Spinal cord (tissue), 10 donors: ENCODE measurements around the gene ACKR3. TPM values are rescaled to one million over a fixed set of nuclear protein-coding genes. Genes with fewer than 3 reads are reported as not detected.
A peak's percentile ranks its signal among the peaks of the same experiment; 100 is the strongest.

ENCODE experiments used
- DNase-seq, 6 donors: peaks; one replicate each; pipeline versions ENCODE4 v3.0.0 to v3.0.0-alpha.2; 2013 to 2015; ENCODE audit warnings: low spot score in 6 of 6, low read depth in 4 of 6
- H3K27ac ChIP-seq: one replicate; pipeline ENCODE4 v1.5.1; 2013; ENCODE audit warnings: low read depth, low read length, control low read depth
- H3K27me3 ChIP-seq: one replicate; pipeline ENCODE4 v1.6.1; 2013; ENCODE audit warnings: low read length; ENCODE audit not compliant: control insufficient read depth, insufficient read depth
- H3K36me3 ChIP-seq: one replicate; pipeline ENCODE4 v1.6.1; 2013; ENCODE audit warnings: low read length; ENCODE audit not compliant: control insufficient read depth, insufficient read depth
- H3K4me1 ChIP-seq: one replicate; pipeline ENCODE4 v1.6.1; 2013; ENCODE audit warnings: low read length; ENCODE audit not compliant: control insufficient read depth, insufficient read depth
- H3K4me3 ChIP-seq: one replicate; pipeline ENCODE4 v1.5.1; 2013; ENCODE audit warnings: low read depth, low read length, control low read depth
- H3K9me3 ChIP-seq: one replicate; pipeline ENCODE4 v1.6.1; 2013; ENCODE audit warnings: low read length; ENCODE audit not compliant: control insufficient read depth, insufficient read depth
- WGBS: methylation state at CpG from one replicate; pipeline ENCODE4 v1.1.5; 2013; ENCODE audit warnings: missing lambda C conversion rate; ENCODE audit not compliant: insufficient coverage; 5-methylcytosine and 5-hydroxymethylcytosine counted together
- long read RNA-seq, 4 donors: transcript quantifications; one replicate each; lab custom pipeline, GENCODE V29; 2026
- polyA plus RNA-seq, 2 donors: library from polyadenylated mRNA; unstranded; fragments of 120-200 nt; gene quantifications; one replicate each; pipeline ENCODE4 v1.2.1, GENCODE V29; 2013; ENCODE audit not compliant: insufficient read length in 2 of 2
- total RNA-seq, 2 donors: library from RNA; depleted of rRNA in 1 of 2; stranded (reverse); fragments of 120-200 nt in 1 of 2; fragments of >200 nt in 1 of 2; gene quantifications; one replicate each; pipeline versions ENCODE4 v1.2.3 to v1.2.4, GENCODE V29; 2013 to 2014
- donor health status: healthy.

ACKR3 gene
- 10 to 100 TPM; 19.7 to 52.0 TPM for total RNA-seq
- 10 to 100 TPM; 14.9 to 39.5 TPM for polyA plus RNA-seq
- long read RNA-seq, donor 1, transcript ACKR3-201 (2 exons, 2,203 nt): major isoform, 10 of 22 reads
- long read RNA-seq, donor 1, partial matches to known transcripts: 12 of 22 reads
- long read RNA-seq, donor 1, other reads (novel, unspliced or antisense): 0 of 22 reads
- long read RNA-seq, donor 2, partial matches to known transcripts: 0 of 1 reads
- long read RNA-seq, donor 2, other reads (novel, unspliced or antisense): 0 of 1 reads
- long read RNA-seq, donor 3, partial matches to known transcripts: 0 of 3 reads
- long read RNA-seq, donor 3, other reads (novel, unspliced or antisense): 0 of 3 reads
- long read RNA-seq, donor 4, transcript ACKR3-201 (2 exons, 2,203 nt): major isoform, 9 of 9 reads
- long read RNA-seq, donor 4, partial matches to known transcripts: 0 of 9 reads
- long read RNA-seq, donor 4, other reads (novel, unspliced or antisense): 0 of 9 reads

DNA sequence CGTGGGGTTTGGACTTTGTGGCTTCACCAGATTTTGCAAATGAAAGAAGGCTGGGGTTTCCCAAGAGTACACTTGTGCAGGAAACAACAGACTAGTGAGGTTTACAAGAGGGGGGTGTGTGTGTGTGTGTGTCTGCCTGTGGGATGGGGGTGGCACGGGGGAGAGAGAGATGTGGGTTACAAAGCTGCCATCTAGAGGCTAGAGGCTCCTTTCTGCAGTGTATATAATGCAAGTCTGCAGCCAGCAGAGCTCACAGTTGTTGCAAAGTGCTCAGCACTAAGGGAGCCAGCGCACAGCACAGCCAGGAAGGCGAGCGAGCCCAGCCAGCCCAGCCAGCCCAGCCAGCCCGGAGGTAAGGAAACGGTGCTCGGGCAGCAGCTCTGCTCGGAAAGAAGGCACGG lies at the start of gene ACKR3:
ACKR3 (plus strand) TSS at position 253 of the 401 bp plus-strand sequence. CDS start 10,641 bp downstream, outside the sequence.
- WGBS: 2% methylated on average over 10 of the region's 10 CpGs
- Histone ChIP-seq H3K27me3 (peaks cover 21% of the 10 kb centered on the region), H3K9me3 (no peaks in the 10 kb centered on the region), H3K27ac (peak within 1 kb of the TSS; percentile 84), H3K4me3 (peak within 1 kb of the TSS; percentile 61), H3K4me1 (peaks cover 49% of the 10 kb centered on the region), H3K36me3 (peaks cover 4% of the 10 kb centered on the region)
- DNase-seq: peak in 4 of 6 donors; percentile 75 to 95 (median 86)

DNA sequence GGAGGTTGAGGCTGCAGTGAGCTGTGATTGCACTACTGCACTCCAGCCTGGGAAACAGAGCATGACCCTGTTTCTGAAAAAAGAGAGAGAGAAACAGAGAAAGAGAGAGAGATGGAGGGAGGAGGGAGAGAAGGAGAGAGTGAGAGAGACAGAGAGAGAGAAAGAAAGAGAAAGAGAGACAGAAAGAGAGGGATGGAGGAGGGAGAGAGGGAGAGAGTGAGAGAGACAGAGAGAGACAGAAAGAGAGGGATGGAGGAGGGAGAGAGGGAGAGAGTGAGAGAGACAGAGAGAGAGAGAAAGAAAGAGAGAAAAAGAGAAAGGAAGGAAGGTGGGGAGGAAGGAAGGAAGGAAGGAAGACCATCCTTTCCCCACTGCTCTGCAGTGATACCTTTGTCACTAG lies 48.1 kb upstream of the ACKR3 start:
- no peak for DNase-seq
- H3K36me3 ChIP-seq: no peaks in the 10 kb centered on the region
- H3K4me3 ChIP-seq: no peak overlapping the region
- no peaks in the 10 kb centered on the region for H3K27me3 ChIP-seq
- H3K9me3 ChIP-seq: no peaks in the 10 kb centered on the region
- H3K27ac ChIP-seq: no peak overlapping the region
- no peaks in the 10 kb centered on the region for H3K4me1 ChIP-seq

DNA sequence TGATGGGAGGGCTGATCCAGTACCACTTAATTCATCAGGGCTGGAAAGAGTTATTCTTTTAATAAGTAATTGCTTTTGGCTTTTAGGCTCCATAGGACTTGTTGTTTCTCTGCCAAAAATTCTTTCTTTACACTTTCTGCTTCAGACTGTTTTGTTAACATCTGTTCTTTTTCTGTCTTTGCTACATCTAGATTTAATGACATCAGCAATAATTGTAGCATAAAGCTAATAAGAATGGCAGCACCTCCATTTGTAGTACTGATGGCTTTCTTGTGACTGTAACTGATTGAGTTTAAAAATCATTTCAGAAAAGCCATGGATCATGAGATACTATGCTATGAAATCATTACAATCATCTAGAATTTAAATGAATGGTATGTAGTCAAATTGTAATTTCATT lies 46.4 kb upstream of the ACKR3 start:
- no peaks in the 10 kb centered on the region for H3K27me3 ChIP-seq
- no peak overlapping the region for H3K27ac ChIP-seq
- DNase-seq: no peak
- no peaks in the 10 kb centered on the region for H3K36me3 ChIP-seq
- no peaks in the 10 kb centered on the region for H3K9me3 ChIP-seq
- no peaks in the 10 kb centered on the region for H3K4me1 ChIP-seq
- H3K4me3 ChIP-seq: no peak overlapping the region

DNA sequence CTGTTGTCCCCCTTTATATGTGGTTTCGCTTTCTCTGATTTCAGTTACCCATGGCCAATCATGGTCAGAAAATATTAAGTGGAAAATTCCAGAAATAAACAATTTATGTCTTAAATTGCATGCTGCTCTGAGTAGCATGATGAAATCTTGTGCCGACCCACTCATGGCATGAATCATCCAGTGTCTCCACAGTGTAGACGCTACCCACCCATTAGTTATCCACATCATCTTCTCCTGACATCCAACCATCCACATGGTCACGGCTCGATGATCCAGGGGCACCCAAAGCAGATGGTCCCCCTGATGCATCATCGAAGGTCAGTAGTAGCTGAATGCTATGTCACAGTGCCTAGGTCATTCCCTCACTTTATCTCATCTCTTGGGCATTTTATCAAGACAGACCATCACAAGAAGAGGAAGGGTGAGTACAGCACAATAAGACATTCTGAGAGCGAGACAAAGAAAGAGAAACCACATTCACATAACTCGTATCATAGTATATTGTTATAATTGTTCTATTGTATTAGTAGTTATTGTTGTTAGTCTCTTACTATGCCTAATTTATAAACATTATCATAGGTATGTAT lies 44.1 kb upstream of the ACKR3 start:
- Histone ChIP-seq H3K4me3 (no peak overlapping the region), H3K36me3 (no peaks in the 10 kb centered on the region), H3K27ac (no peak overlapping the region), H3K4me1 (no peaks in the 10 kb centered on the region), H3K9me3 (no peaks in the 10 kb centered on the region), H3K27me3 (no peaks in the 10 kb centered on the region)
- 100% methylated on average over 4 of the region's 8 CpGs for WGBS
- no peak for DNase-seq

DNA sequence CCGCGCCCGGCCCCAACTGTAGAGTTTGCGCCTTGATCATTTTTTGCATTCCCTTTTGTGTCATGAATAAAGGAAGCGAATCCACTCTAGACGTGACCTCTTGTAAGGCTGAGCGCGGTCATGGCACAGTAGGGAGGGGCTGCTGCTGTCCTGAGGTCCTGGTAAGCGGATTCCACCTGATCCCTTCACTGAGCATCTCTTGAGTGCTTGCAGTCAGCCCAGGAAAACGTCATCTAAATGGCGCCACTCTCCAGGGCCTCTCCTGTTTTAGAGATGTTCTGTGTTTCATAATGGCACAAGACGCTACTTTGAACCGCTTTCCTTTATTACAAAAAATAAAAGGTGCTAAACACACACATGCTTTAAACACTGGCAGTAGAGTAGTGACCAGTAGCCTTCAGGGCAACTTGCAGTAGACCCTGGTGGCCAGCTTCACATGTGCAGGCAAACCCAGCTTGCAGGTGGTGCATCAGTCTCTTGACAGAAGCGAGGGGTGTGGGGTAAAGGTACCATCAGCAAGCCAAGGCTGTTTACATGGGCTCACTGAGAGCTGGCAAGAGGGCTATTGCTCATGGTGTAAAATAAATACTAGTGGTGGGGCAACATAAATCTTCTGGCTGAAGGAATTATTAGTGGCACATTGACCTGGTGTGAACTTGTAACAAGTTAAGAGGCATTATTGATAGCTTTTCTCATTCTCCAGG lies 43.0 kb upstream of the ACKR3 start:
- Histone ChIP-seq H3K9me3 (no peaks in the 10 kb centered on the region), H3K36me3 (no peaks in the 10 kb centered on the region), H3K4me3 (no peak overlapping the region), H3K27ac (no peak overlapping the region), H3K4me1 (no peaks in the 10 kb centered on the region), H3K27me3 (no peaks in the 10 kb centered on the region)
- WGBS: 92% methylated on average over 8 of the region's 14 CpGs
- no peak for DNase-seq

DNA sequence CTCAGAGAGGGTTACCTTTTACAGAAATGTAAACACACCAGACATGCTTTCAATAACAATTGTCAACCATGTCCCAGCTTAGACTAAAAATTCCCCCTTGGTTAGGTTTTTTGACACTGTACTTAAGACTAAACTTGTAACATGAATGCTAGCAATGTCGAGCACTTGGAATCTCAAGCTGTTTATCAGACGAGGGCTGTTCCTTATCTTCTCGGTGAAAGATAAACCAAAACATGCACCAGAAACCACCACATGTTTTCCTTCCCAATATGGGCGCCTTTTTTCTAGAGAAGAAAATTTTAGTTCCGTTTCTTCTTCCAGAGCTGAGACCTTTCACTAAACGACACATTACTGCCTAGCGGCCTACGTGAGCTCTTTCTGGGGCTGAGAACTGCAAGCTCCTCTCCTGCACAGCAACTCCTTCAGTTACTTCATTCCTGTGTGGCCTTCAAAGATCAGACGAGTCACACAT lies 42.4 kb upstream of the ACKR3 start:
- no peaks in the 10 kb centered on the region for H3K27me3 ChIP-seq
- DNase-seq: no peak
- no peak overlapping the region for H3K27ac ChIP-seq
- no peaks in the 10 kb centered on the region for H3K4me1 ChIP-seq
- no peaks in the 10 kb centered on the region for H3K36me3 ChIP-seq
- H3K4me3 ChIP-seq: no peak overlapping the region
- no peaks in the 10 kb centered on the region for H3K9me3 ChIP-seq
- WGBS: 93% methylated on average over 8 of the region's 9 CpGs

DNA sequence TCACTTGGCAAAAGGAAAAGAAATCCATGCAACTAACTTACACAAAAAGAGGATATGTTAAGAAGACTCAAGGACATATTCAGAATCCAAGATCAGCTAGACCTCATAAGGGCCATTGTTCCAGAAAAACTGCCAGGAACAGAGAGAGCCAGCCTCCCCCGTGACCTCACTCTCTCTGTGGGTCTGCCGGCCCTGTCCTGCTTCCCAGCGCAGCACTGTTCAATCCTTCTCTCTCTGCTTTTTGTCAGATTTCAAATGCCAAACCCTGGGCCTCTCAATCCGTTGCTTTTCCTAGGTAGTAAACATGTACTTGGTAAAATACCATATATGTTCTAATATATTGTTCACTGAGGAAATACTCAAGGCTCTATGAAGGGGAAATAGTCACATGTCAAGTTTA lies 40.0 kb upstream of the ACKR3 start:
- no peaks in the 10 kb centered on the region for H3K36me3 ChIP-seq

DNA sequence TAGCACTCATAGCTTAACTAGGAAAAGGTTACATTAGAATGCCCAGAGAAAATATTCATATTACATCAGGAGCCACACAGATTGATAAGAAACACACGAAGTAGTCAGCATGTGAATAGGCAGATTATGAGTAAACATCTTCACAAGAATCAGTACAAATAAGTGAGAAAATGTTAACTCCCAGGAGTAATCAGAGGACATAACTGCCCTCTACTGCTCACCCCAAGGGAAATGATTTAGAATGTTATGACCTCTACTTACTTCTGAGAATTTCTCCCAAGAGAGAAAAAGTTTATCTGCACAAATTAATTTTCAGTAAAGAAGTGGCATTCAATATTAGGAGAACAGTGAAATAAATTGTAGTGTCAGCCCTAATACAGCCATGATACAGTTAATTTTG lies 39.1 kb upstream of the ACKR3 start:
- Histone ChIP-seq H3K4me3 (no peak overlapping the region), H3K36me3 (no peaks in the 10 kb centered on the region), H3K9me3 (no peaks in the 10 kb centered on the region), H3K27ac (no peak overlapping the region), H3K4me1 (no peaks in the 10 kb centered on the region), H3K27me3 (no peaks in the 10 kb centered on the region)
- no peak for DNase-seq
- WGBS: no CpG with 5 or more reads among the region's 1 CpG

More for the DNA sequence above, 40.0 kb upstream of the ACKR3 start:
- no peak for DNase-seq
- Histone ChIP-seq H3K4me3 (no peak overlapping the region), H3K4me1 (no peaks in the 10 kb centered on the region), H3K27ac (no peak overlapping the region), H3K9me3 (no peaks in the 10 kb centered on the region), H3K27me3 (no peaks in the 10 kb centered on the region)
- WGBS: 60% methylated on average over 1 of the region's 4 CpGs

DNA sequence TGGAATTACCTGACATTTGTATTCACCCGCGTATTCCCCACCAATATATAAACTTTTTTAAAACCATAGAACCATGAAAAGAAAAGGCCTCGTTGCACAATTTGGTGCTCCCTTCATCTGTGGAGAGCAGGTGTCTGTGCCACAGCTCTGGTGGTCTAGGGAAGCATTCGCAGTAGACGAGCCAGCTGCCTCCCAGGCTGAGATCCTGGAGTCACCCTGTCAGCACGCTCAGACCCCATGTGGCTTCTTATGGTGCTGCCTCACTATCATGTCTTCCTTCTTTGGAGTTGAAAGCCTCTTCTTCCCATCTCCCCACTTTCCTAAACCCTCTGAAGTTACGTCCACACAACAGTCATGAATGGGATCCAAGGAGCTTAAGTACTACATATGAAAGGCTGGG lies 38.4 kb upstream of the ACKR3 start:
- 90% methylated on average over 1 of the region's 7 CpGs for WGBS
- no peaks in the 10 kb centered on the region for H3K9me3 ChIP-seq
- no peak for DNase-seq

More for the DNA sequence above, 38.4 kb upstream of the ACKR3 start:
- Histone ChIP-seq H3K27me3 (no peaks in the 10 kb centered on the region), H3K4me1 (no peaks in the 10 kb centered on the region), H3K36me3 (no peaks in the 10 kb centered on the region), H3K27ac (no peak overlapping the region), H3K4me3 (no peak overlapping the region)
